HG02840 (cell line): ENCODE results near the gene CENPU.
"Not testable (repeated sequence)": the region's sequence is repeated elsewhere in the genome, so short reads cannot be mapped to it uniquely, and the experiment has no call there.

Source experiments
- ATAC-seq: cut with Tn5 transposase; IDR thresholded peaks from one replicate; pipeline ENCODE4 v1.9.1; 2021; ENCODE audit warnings: mild to moderate bottlenecking, moderate library complexity, moderate number of reproducible peaks; ENCODE audit not compliant: unreplicated experiment, low FRiP score

Gene CENPU

GRCh38 chr4:184752496-184753275 lies 18.8 kb upstream of the CENPU start:
- ATAC-seq, result no peak

- ATAC-seq, result no peak
These were observed 17.7 kb upstream of the CENPU start for GRCh38 chr4:184751585-184751956.

DNA sequence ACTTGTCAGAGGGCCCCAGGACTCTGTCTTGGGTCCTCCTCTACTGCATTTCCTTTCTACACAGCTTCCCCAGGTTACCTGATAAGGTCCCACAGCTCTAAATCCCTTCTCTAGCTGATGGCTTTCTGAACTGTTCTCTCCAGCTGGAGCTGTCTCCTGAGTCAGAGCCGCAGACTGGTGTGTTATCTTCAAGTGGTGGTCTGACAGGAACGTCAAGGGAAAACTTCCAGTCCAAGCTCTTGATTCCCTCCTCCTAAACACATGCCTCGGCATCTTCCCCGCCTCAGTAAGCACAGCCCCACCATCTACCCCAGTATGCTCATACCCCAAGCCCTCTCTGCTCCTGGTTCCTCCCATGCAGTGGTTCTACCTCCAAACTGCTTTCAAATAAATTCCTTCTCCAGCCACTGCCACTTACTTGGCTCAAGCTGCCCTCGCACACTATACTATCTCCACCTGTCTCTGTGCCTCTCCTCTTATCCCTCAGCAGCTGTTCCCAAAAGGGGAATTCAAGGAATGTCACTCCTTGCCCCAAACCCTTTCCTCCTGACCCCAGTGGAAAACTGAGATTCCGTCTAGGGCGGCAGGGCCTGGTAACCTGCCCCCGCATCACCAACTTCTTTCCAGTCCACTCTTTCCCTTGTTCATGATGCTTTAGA lies 17.2 kb upstream of the CENPU start:
- no peak for ATAC-seq

DNA sequence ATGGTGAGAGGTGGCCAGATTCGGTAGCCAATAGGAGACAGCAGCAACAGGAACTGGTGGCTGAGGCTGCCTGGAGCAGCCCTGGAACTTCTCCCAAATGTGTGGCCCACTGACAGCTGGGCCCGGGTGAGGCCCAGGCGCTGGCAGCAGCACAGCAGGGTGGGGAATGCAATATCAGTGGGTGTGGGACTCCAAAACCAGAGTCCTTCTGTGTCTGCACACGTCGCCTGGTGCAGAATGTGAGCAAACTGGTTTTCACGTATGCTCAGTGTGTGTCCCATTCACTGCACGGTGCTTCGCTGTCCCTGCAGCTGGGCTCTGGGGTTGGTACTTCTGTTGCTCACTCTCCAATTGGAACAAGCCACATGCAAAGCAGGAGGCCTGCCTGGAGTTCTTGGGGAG lies 14.4 kb upstream of the CENPU start:
- no peak for ATAC-seq

DNA sequence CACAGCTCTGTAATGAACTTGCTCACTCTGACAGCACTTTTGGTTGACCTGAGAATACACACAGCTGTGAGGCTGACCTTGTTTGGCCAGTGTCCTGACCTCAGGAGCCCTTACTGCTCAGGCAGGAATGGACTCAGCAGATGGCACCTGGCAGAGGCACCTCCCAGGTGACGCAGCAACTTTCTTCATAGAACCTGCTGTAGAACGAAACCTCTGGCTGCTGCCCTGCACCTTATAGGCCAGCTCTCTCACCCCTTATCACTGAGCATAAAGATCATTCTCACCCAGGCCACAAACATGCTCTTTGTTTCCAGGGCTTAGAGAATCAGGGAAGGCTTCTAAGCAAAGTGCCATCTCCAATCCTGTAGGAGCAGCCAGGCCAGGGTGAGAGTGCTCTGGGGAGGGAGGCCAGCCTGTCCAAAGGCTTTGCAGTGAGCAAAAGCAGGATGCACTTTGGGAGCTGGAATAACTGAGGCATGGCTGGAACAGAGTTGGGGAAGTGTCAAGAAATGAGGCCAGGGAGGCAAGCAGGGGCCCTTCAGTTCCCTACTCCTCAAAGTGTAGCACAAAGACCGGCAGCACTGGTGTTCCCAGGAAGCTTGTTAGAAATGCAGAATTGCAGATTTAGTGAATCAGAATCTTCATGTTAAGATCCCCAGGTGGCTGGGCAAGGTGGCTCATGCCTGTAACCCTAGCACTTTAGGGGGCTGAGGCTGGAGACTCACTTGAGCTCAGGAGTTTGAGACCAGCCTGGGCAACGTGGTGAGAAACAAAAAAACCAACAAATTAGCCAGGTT lies 13.3 kb upstream of the CENPU start:
- no peak for ATAC-seq

DNA sequence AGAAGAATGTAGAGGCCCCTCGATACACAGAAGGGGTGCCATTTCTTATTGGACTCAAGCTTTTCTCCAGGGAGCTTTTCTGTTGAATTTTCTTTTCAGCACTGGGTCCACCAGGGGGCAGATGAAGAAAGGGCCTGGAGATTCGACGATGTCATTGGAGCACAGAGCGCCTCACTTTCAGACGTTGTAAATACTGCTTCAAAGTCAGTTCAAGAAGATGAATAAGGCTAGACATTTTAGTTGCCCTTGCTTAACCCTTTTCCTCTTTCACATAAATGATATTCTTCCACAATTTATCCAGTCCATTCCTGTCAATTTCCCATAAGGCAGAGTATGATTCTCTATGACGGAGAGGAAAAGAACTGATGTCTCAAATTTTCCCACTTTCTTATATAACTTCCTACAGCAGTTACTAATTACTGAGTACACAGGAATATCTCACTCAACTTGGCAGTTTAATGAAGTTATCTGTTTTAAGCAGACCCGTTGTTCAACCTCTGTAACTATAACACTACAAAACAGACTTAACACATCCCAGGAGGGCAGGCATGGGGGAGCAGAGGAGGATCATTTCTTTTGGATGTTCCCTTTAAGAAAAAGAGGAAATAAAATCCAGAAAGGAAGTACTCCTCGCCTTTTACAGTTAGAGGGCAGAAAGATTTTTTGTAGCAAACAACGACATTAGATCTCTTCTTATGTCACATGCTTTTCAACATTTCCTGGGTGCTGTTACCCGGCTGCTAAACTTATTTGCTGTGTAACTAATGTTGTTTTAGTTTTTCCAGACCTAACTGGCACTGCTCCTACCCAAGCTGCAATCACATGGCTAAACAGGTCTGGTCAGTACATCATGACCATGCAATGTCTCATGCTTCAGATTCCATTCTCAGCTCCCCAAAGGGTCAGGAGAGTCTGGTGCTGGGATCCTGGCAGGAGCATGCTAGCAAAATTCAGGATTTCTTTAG lies 12.2 kb upstream of the CENPU start:
- no peak for ATAC-seq

GRCh38 chr4:184744236-184744635 lies 10.3 kb upstream of the CENPU start:
- no peak for ATAC-seq

GRCh38 chr4:184743650-184744049 lies 9.8 kb upstream of the CENPU start:
- ATAC-seq, result no peak

- not testable (repeated sequence) for ATAC-seq
These were observed 7.8 kb upstream of the CENPU start for GRCh38 chr4:184741651-184742050.

DNA sequence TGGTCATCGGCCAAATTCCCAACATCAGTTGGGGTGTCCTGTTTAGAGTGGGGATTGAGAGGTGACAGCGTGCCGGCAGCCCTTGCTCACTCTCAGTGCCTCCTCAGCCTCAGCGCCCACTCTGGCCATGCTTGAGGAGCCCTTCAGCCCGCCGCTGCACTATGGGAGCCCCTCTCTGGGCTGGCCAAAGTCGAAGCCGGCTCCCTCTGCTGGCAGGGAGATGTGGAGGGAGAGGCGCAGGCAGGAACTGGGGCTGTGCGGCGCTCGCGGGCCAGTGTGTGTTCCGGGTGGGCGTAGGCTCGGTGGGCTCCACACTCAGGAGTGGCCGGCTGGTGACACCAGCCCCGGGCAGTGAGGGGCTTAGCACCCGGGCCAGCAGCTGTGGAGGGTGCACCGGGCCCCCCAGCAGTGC lies 7.1 kb upstream of the CENPU start:
- ATAC-seq, result no peak

- not testable (repeated sequence) for ATAC-seq
These were observed 5.7 kb upstream of the CENPU start for GRCh38 chr4:184739575-184739974.

DNA sequence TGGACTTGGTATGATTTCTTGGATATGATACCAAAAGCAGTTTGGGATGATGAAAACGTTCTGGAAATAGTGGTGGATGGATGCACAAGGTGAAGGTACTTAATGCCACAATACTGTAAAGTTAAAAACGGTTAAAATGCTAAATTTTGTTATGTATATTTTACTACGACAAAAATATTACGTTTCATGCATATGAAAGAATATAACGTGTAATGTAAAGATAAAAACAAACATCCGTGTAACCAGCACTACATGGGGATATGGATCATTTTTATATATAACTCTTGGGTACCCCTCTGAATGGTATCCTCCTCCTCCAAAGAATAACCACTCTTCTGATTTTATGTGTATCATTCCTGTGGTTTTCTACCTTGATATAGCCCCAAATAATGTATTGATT lies 862 bp upstream of the CENPU start:
- no peak for ATAC-seq

- no peak for ATAC-seq
These were observed 1.8 kb downstream of the CENPU start for GRCh38 chr4:184732126-184732525.

- no peak for ATAC-seq
These were observed 2.8 kb downstream of the CENPU start for GRCh38 chr4:184731056-184731455.

- ATAC-seq, result no peak
These were observed 4.0 kb downstream of the CENPU start for GRCh38 chr4:184729946-184730345.

GRCh38 chr4:184728858-184729257 lies 5.0 kb downstream of the CENPU start:
- no peak for ATAC-seq

- ATAC-seq, result no peak
These were observed 6.5 kb downstream of the CENPU start for GRCh38 chr4:184727430-184727829.

DNA sequence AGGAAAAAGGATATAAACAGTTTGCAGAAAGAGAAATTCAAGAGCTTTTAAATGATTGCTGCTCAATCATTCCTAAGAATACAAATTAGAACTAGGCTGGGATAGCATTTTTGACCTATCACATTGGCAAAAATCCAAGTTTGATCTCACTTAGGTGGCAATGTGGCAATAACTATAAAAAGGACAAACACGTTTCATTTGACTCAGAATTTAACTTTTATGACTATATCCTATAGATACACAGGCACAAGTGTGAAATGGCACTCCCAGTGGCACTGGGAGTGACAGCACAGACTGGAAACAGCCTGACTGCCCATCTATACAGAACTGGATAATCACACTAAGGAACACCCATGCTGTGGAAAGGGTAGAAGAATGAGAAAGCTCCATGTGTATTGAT lies 11.1 kb downstream of the CENPU start:
- no peak for ATAC-seq

- no peak for ATAC-seq
These were observed 12.6 kb downstream of the CENPU start for GRCh38 chr4:184721254-184721653.

DNA sequence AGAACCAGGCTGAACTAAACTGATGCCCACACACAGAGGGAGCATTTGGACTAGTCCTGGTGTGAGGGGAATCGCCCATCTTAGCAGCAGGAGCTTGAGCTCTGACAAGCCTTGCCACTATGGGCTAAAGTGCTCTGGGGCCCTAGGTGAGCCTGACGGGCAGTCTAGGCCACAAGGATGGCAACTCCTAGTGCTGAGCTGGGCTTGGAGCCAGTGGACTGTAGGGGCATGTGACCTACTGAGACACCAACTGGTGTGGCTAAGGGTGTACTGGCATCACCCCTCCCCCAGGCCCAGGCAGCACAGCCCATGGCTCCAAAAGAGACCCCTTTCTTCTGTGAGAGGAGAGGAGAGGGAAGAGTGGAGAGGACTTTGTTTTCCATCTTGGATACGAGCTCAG lies 14.5 kb downstream of the CENPU start:
- ATAC-seq, result no peak
